Activated CD4-positive, alpha-beta T cell treated with anti-CD3 and anti-CD28 coated beads, Interleukin-2, amount 50 U/mL, for 1 hour (primary cell): ENCODE measurements around the gene CLIC1.

ENCODE experiments used
- DNase-seq: peaks from one replicate; pipeline ENCODE4 v3.0.0-alpha.2; 2020

CLIC1 gene

GRCh38 chr6:31768363-31769257 is 32.3 kb upstream of the CLIC1 start:
- no peak for DNase-seq

DNA sequence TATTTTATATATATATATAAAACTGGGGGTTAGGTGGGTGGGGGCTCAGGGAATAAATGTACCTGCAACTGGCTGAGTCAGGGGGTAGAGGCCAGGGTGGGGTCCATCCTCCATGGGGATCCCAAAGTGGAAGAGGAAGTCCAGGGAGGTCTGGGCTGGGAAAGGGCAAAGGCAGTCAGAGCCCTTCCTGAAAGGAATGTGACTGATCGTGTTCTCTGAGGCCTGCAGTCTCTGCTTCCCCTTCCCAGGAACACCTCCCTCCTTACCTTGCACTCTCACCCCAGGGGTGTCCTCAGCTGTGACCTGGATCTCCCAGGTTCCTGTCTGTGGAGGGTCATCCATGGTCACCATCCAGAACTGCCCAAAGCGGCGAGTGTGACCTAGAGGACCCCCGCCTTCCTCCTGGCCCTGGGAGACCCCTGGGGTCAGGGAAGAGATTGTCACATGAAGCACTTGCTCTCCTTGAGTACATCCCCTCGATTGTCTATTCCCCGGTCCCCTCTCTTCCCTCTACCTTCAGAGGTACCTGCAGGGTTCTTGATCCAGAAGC is 30.8 kb upstream of the CLIC1 start:
- no peak for DNase-seq

DNA sequence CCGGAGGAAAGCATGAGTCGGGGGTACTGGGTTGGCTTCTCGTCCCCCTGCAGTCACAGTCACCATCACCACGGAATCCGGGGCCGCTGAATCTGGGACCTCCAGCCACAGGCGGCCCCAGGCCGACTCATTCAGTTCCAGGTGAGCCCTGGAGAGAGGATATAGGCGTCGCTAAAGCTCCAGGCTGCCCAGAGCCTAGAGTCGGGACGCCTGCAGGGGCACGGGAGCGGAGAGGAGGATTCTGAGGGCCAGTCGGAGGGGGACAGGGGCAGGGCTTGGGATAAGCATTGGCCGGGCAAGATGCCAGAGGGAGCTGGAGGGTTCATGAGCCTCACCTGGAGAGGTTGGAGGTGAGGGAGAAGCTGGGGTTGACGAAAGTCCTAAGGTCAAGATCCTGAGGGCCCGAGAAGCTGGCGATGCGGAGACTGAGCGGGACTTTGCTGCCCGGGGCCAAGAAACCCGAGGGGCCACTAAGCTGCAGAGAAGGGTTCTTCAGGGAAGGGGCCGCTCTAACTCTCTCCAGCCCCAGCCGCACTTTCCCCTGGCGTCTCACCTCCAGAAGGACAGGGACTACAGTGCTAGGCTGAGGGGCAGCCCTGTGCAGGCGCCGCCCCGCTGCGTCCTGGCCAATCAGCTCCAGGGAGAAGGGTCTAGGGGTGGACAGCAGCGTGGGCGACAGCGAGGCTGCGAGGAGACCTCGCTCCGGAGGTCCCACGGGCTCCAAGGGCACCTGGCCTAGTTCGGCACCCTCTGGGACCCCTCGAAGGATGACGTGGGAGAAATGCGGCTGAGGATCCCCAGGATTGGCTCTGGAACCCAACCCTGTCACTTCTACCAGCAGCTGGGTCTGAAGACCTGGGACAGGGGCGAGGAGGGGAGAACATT is 29.8 kb upstream of the CLIC1 start:
- no peak for DNase-seq

- no peak for DNase-seq
Observed at GRCh38 chr6:31765559-31765909, 29.2 kb upstream of the CLIC1 start.

- DNase-seq: no peak
Observed at GRCh38 chr6:31764198-31764597, 27.9 kb upstream of the CLIC1 start.

GRCh38 chr6:31763619-31763940 is 27.2 kb upstream of the CLIC1 start:
- DNase-seq: no peak

DNA sequence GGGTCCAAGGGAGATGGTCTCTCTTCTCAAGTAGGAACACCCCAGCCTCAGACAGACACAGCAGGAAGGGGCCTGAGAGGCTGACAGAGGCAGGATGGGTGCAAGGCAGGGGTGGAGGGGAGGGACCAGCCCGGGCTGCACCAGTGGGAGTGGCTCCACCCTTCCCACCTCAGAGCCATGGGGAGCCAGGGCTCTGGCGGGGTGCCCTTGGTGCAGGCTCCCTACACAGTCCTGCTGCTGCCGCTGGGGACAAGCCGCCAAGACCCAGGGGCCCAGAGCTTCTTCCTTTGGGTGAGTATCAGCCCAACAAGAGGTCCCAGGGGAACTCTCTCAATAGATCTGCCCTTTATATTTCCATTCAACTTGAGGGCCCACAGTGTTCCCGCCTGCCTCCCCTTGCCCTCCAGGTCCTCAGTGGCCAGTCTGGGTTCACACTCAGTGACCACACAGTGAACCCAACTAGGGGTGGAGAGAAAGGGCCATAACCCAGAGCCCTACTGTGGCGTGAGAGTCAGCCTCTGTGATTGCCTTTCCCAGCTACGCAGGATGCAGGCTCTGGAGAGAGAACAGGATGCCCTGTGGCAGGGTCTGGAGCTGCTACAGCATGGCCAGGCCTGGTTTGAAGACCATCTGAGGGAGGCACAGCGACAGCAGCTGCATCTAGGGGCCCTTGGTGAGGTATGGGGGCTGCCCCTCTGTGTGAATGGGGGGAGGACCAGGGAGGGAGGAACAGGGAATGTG is 26.7 kb upstream of the CLIC1 start:
- DNase-seq: no peak

DNA sequence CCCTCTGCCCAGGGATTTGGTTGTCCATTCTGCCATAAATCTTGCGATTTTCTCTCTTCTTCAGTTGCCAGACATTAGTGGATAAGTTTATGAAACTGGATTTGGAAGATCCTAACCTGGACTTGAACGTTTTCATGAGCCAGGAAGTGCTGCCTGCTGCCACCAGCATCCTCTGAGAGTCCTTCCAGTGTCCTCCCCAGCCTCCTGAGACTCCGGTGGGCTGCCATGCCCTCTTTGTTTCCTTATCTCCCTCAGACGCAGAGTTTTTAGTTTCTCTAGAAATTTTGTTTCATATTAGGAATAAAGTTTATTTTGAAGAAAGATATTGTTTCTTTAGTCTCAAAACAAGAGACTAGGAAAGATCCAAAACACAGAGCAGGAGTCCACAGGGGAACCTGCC is 26.0 kb upstream of the CLIC1 start, which contains the start of gene SAPCD1:
TSS of gene SAPCD1 (plus strand) at position 301 of the 400 bp plus-strand sequence. CDS start 399 bp downstream, outside the sequence.
- DNase-seq: no peak

DNA sequence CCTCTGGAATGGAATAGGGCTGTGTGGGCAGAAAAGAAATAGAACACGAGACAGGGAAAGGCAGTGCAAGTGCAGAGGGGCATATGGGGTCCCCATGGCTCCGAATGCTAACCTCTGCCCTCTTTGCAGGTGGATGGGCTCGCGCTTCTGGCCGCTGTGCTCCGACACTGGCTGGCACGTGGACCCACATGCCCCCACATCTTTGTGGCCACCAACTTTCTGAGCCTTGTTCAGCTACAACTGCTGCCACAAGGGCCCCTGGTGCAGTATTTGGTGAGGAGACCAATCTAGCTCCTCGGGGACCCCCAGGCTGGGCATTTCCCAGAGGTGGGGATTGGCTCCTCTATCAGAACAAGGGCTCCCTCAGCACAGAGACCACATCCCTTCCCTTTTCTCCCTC is 25.0 kb upstream of the CLIC1 start:
- DNase-seq: no peak

DNA sequence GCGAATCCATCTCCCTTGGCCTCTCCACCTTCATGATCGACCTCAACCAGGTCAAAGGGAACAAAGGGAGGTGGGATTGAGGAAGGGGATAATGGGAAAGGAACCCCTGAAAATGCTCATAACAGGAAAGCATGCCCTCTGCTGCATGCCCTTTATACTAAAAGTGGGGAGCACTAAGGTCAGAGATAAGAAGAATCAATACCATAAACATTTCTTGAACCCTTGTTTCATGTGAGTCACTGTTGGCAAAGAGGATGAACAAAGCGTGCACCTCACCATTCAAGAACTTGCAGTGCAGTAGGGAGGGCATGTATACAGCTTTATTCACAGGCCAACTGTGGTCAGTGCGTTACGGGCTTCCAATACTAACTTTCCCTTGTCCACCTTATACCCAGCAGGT is 24.5 kb upstream of the CLIC1 start:
- no peak for DNase-seq

DNA sequence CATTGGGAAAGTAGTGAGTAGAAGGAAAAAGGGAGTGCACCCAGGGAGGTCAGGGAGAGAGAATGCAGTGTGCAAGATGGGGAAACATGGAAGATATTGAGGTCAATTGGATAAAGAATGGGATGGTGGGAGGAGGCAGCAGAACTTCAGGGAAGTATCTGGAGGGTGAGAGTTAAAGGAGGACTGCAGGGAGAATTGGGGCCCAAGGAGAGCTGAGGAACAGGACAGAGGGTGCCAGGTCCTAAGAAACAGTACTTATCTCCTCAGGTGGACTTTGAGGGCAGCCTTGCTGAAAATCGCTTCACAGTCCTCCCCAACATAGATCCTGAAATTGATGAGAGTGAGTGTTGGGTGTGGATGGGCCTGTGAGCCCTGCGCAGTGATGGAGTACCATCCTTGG is 22.0 kb upstream of the CLIC1 start:
- no peak for DNase-seq

DNA sequence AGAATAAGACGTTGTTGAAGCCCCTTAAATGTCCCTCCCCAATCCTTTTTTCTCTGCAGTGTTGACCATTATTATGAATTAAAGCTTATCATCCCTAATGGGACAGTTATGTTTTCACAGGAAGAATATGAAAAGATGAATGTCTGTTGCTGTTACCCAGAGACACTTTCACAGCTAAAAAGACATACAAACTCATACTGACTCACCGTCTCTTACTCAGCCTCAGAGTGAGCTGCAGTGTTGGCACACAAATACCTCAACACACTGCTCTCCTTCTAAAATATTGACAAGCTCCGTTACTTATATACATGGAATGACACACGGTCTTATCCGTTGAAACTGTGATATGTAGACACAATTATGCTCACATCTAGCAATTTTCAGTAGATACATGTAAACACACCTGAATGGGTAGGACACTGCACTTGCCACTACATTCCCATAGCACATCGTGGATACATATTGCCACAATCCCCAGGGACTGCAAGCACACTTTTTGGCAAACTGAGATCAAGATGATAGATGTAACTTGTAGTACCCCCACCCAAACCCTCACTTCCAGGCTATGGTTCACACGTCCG is 16.5 kb upstream of the CLIC1 start:
- no peak for DNase-seq

GRCh38 chr6:31750411-31751022 is 14.2 kb upstream of the CLIC1 start:
- DNase-seq: no peak

DNA sequence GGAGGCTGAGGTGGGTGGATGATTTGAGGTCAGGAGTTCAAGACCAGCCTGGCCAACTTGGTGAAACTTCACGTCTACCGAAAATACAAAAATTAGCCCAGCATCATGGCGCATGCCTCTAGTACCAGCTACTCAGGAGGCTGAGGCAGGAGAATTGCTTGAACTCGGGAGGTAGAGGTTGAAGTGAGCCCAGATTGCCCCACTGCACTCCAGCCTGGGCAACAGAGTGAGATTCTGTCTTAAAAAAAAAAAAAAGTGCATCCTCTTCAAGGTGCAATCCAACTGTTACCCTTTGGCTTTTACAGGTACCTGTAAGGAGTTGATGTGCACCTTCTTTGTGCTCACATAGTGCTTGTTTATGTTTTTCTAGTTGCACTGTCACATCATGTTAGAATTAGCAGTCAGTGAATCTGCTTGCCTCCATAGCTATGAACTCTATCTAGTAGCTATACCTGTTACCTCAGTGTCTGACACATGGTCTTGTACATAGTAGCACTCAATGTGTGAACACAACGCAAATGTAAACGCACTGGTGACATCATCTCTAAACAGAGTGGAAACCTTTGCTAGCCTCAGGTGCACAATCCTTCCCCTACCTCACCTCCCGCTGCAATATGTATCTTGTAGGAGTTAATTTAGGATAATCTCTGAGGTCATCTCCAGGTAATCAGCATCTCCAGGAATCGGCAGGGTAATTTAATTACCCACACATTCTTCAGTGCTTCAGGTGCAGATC is 13.1 kb upstream of the CLIC1 start:
- no peak for DNase-seq

GRCh38 chr6:31744422-31744821 is 8.1 kb upstream of the CLIC1 start:
- DNase-seq: no peak

- DNase-seq: no peak
Observed at GRCh38 chr6:31742894-31743293, 6.6 kb upstream of the CLIC1 start.

- no peak for DNase-seq
Observed at GRCh38 chr6:31741815-31742214, 5.5 kb upstream of the CLIC1 start.

DNA sequence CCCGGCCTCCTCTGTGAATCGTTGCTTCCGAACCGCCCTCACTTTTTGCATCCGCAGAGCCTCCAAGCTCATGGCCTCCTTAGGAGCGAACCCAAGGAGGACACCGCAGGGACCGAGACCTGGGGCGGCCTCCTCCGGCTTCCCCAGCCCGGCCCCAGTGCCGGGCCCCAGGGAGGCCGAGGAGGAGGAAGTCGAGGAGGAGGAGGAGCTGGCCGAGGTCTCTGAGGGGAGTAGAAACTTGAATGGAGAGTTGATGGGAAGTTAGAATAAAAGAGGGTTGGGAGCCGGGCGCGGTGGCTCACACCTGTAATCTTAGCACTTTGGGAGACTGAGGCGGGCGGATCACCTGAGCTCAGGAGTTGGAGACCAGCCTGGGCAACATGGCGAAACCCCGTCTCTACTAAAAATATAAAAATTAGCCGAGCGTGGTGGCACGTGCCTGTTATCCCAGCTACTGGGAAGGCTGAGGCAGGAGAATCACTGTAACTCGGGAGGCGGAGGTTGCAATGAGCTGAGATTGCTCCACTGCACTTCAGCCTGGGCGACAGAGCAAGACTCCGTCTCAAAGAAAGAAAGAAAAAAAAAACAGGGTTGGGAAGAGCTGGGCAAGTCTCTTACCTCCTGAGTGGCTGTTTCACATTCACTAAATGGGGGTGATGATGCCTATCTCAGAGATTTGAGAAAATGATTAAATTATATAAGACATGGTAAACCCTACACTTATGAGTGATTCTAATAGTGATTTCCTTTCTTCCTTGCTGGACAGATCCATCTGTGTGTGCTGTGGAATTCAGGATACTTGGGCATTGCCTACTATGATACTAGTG is 4.3 kb upstream of the CLIC1 start:
- DNase-seq: no peak

- DNase-seq: peak; percentile 91
Observed at GRCh38 chr6:31739639-31740396, 3.5 kb upstream of the CLIC1 start, which contains the start of gene MSH5. MSH5 (plus strand) TSS chr6:31740005; CDS start chr6:31740467, 462 bp downstream.
